Sigmoid colon (tissue), 7 donors: ENCODE results near the gene IGLON5. TPM values are rescaled to one million over a fixed set of nuclear protein-coding genes. Genes with fewer than 3 reads are reported as not detected.

ENCODE experiments used
- DNase-seq: peaks from one replicate; pipeline ENCODE4 v3.0.0-alpha.2; 2019
- H3K27ac ChIP-seq, 4 donors: fragments of 200-600 bp; sonication (generic); one replicate each; pipeline ENCODE4 v1.5.1; 2016 to 2019; ENCODE audit warnings: mild to moderate bottlenecking in 1 of 4
- H3K27me3 ChIP-seq, 3 donors: fragments of 200-600 bp; sonication (generic); one replicate each; pipeline ENCODE4 v1.5.1; 2019; ENCODE audit warnings: mild to moderate bottlenecking in 1 of 3
- H3K36me3 ChIP-seq, 4 donors: fragments of 200-600 bp; sonication (generic); one replicate each; pipeline ENCODE4 v1.5.1; 2016 to 2019
- H3K4me1 ChIP-seq, 4 donors: fragments of 200-600 bp; sonication (generic); one replicate each; pipeline ENCODE4 v1.5.1; 2017 to 2019
- H3K4me3 ChIP-seq, 4 donors: fragments of 200-600 bp; sonication (generic); one replicate each; pipeline ENCODE4 v1.5.1; 2017 to 2019; ENCODE audit warnings: mild to moderate bottlenecking in 2 of 4, moderate library complexity in 1 of 4
- H3K9me3 ChIP-seq, 4 donors: fragments of 200-600 bp in 3 of 4; sonication (generic) in 3 of 4; one replicate each; pipeline versions ENCODE4 v1.5.1 to v1.6.1; 2013 to 2019
- EP300 ChIP-seq, 4 donors: sonication (generic); formaldehyde crosslinking; IDR thresholded peaks; one replicate each; pipeline ENCODE4 v1.6.1; 2017; ENCODE audit warnings: antibody characterized with exemption in 4 of 4
- POLR2A ChIP-seq, 2 donors: fragments of 450-650 bp; IDR thresholded peaks; one replicate each; pipeline ENCODE4 v1.6.1; 2016; ENCODE audit warnings: antibody characterized with exemption in 2 of 2, mild to moderate bottlenecking in 2 of 2, moderate library complexity in 2 of 2
- POLR2AphosphoS5 ChIP-seq, 4 donors: sonication (generic); formaldehyde crosslinking; IDR thresholded peaks; one replicate each; pipeline ENCODE4 v1.6.1; 2017; ENCODE audit warnings: antibody characterized with exemption in 4 of 4
- WGBS, 2 donors: extraction: QIAGEN DNeasy Blood & Tissue Kit; methylation state at CpG; one replicate each; pipeline ENCODE4 v1.1.7; 2013; 5-methylcytosine and 5-hydroxymethylcytosine counted together
- intact Hi-C: fragments of 100-400 bp; cut with DNase I; formaldehyde crosslinking; loops from one replicate; pipeline ENCODE4 v1.15.1; 2023
- polyA plus RNA-seq, 3 donors: library from polyadenylated mRNA; stranded (reverse); fragments of 200-250 nt; gene quantifications; one replicate each; pipeline ENCODE4 v1.2.3, GENCODE V29; 2013
- total RNA-seq, 4 donors: library from RNA; depleted of rRNA; stranded (reverse); fragments of >200 nt; gene quantifications; one replicate each; pipeline ENCODE4 v1.1.0, GENCODE V29; 2016
- TF ChIP-seq, protein P1 (sequence below), 4 experiments: fragments of 450-650 bp in 3 of 4; fragments of 200-600 bp in 1 of 4; IDR thresholded peaks; one replicate each; pipeline ENCODE4 v1.5.1; 2016 to 2019; ENCODE audit warnings: antibody characterized with exemption in 4 of 4, mild to moderate bottlenecking in 3 of 4, moderate library complexity in 2 of 4
- donor health status: healthy with polysubstance abuse.
- donor health status: Bipolar disorder and iron deficiency.
- donor health status: healthy.

IGLON5 gene
- total and polyA plus RNA-seq, 7 donors, result 0.26 to 1.4 TPM; not detected in 5

DNA sequence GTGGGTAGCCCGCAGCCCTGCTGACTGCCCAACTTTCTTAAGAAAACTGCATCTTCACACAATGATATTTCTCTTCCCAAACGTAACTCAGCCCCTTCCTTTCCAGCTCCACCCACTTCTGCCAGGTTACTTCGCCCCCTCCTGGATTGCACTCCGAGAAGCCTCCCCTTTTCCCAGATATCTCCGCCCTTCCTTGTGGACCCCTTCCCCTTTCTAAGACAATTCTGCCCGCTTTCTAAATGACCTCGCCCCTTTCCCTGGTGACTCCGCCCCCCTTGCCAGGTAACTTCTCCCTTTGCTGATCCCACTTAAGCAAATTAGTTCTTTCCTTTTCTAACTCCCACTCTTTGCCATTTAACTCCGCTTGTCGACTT is 27.9 kb downstream of the IGLON5 start:
- peak overlapping the region; percentile 43 to 64 (median 56) for H3K4me3 ChIP-seq
- intact Hi-C loops, result loop anchor here (5.0 kb wide), 2 partner anchors 233 to 548 kb away; partner anchors contain the start of genes ZNF175 and ZNF577
- no peak for DNase-seq
- TF ChIP-seq POLR2AphosphoS5 (IDR thresholded peaks at IDR 0.05), result no peak
- no peak for TF ChIP-seq EP300 (IDR thresholded peaks at IDR 0.05)
- TF ChIP-seq, protein P1, sequence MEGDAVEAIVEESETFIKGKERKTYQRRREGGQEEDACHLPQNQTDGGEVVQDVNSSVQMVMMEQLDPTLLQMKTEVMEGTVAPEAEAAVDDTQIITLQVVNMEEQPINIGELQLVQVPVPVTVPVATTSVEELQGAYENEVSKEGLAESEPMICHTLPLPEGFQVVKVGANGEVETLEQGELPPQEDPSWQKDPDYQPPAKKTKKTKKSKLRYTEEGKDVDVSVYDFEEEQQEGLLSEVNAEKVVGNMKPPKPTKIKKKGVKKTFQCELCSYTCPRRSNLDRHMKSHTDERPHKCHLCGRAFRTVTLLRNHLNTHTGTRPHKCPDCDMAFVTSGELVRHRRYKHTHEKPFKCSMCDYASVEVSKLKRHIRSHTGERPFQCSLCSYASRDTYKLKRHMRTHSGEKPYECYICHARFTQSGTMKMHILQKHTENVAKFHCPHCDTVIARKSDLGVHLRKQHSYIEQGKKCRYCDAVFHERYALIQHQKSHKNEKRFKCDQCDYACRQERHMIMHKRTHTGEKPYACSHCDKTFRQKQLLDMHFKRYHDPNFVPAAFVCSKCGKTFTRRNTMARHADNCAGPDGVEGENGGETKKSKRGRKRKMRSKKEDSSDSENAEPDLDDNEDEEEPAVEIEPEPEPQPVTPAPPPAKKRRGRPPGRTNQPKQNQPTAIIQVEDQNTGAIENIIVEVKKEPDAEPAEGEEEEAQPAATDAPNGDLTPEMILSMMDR (IDR thresholded peaks at IDR 0.05), result no peak
- no peak for TF ChIP-seq POLR2A (IDR thresholded peaks at IDR 0.05)
- H3K4me1 ChIP-seq, result peaks cover 0 to 25% (median 18%) of the 10 kb centered on the region in 4 donors
- H3K9me3 ChIP-seq, result no peaks in the 10 kb centered on the region
- no peaks in the 10 kb centered on the region for H3K27me3 ChIP-seq
- WGBS, 2 donors, result 1 to 2% methylated on average over 10 of the region's 10 CpGs
- H3K27ac ChIP-seq, result peak overlapping the region; percentile 69 to 92 (median 74)
- no peaks in the 10 kb centered on the region for H3K36me3 ChIP-seq

DNA sequence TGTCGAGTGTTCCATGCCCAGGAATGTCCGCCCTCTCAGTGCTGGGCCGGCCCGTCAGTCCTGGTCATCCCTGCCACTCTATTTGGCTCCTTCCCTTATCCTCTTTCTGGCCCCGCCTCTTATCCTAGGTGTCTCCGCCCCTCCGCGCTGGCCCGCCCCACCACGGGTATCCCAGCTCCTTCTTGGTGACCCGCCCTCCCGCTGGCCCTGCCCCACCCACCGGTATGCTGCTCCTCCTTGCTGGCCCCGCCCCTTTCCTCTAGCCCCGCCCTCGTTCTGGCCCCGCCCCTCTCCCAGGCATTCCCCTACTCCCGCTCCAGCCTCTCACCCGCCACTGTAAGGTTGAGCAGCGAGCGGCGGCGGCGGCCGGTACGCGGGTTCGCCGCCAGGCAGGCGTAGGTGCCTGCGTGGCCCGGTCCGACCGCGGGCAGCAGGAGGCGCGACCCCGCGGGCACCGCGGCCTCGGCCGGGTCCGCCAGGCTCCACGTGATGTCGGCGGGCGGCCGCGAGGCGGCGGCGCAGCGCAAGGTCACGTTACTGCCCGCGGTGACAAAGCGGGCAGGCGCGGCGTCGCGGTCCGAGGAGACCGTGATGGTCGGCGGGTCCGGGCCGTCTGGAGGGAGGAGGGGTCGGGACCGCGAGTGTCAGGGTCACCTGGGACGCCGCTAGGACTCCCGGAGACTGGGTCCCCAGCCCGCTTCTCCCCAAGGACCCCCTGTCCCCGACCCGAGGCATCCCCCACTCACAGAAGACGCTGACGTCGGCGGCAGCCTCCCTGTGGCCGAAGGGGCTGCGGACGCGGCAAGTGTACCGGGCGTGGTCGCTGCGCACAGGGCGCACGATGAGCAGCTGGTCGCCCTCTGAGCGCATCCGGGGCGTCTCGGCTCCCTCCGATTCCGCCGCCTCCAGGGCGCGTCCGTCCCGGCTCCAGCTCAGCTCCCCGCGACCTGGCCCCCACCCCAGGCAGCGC is 28.5 kb downstream of the IGLON5 start:
- peak; percentile 100 for DNase-seq
- Histone ChIP-seq H3K4me3 (peak overlapping the region; percentile 44 to 64 (median 56)), H3K9me3 (no peaks in the 10 kb centered on the region), H3K27ac (peak overlapping the region; percentile 69 to 92 (median 74)), H3K36me3 (peaks cover 0 to 5% (median 2%) of the 10 kb centered on the region in 4 donors), H3K4me1 (peaks cover 0 to 25% (median 18%) of the 10 kb centered on the region in 4 donors), H3K27me3 (no peaks in the 10 kb centered on the region)
- intact Hi-C loops, result loop anchor here (1.0 to 5.0 kb wide), 3 partner anchors 26 to 547 kb away; partner anchors contain the start of genes ETFB, ZNF175 and ZNF577
- TF ChIP-seq POLR2AphosphoS5 (IDR thresholded peaks at IDR 0.05), result peak; percentile 75 to 86 (median 80)
- TF ChIP-seq POLR2A (IDR thresholded peaks at IDR 0.05), result no peak
- TF ChIP-seq, protein P1 (IDR thresholded peaks at IDR 0.05), result peak in 2 of 4 experiments; percentile 15 to 31
- TF ChIP-seq EP300 (IDR thresholded peaks at IDR 0.05), result no peak
- 1 to 3% methylated on average over 107 of the region's 107 CpGs for WGBS, 2 donors

DNA sequence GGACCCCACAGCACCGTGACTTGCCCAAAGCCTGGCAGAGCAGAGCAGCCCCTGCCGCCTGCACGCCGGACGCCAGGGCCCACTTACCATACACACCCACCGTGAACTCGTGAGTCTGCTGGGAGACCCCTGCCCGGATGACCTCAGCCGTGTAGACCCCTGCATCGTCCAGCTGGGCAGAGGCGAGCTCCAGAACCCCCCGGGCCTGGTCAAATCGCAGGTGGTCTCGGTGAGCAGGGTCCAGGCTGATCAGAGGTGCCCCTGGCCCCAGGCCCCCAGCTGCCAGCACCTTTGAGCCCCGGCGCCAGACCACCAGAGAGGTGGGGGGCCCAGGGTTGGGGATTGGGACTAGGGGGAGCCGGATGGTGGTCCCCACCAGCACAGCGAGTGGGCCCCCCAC is 29.6 kb downstream of the IGLON5 start:
- intact Hi-C loops, result no loop called here

DNA sequence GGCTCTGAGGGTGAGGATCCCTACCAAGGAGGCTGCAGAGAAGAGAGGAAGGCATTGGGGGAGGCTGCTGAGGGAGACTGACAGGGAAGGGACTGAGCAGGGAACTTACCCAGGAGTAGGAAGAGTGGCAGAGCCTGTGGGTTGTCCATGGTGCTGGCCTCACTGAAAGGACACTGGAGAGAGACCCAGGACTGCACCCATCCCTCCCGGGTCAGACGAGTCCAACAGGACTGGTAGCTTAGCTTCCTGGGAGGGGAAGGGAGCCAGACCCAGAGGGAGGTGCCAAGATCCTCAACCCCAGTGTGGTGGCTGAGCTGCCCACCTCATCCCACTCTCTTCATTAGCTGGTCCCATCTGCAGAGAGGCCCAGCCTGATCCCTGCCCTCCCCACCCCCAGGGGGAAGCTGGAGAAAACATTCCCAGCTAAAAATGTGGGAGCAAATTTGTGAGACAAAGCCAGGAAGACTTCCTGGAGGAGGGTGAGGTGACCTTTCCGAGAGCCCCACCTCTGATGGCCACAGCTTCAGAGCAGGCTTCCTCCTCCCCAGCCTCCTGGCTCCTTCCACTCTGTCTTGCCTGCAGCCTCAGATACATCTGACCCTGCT is 30.6 kb downstream of the IGLON5 start, which contains the start of gene VSIG10L:
Gene VSIG10L (minus strand): TSS at position 164 of the 605 bp plus-strand sequence. CDS start 15 bp downstream, at position 149.
- no peak for DNase-seq
- no peak within 1 kb of the TSS for H3K4me3 ChIP-seq
- no peak for TF ChIP-seq POLR2AphosphoS5 (IDR thresholded peaks at IDR 0.05)
- TF ChIP-seq, protein P1 (IDR thresholded peaks at IDR 0.05), result no peak
- no peak for TF ChIP-seq POLR2A (IDR thresholded peaks at IDR 0.05)
- no peak for TF ChIP-seq EP300 (IDR thresholded peaks at IDR 0.05)
- H3K4me1 ChIP-seq, result peaks cover 0 to 25% (median 18%) of the 10 kb centered on the region in 4 donors
- no peaks in the 10 kb centered on the region for H3K9me3 ChIP-seq
- H3K27ac ChIP-seq, result peak within 1 kb of the TSS in 2 of 4 donors; percentile 78 to 92
- peaks cover 0 to 21% (median 8%) of the 10 kb centered on the region in 4 donors for H3K36me3 ChIP-seq
- WGBS, 2 donors, result 30 to 51% methylated on average over 3 of the region's 3 CpGs
- intact Hi-C loops, result no loop called here
- no peaks in the 10 kb centered on the region for H3K27me3 ChIP-seq

More for the DNA sequence above, 29.6 kb downstream of the IGLON5 start:
- TF ChIP-seq EP300 (IDR thresholded peaks at IDR 0.05) (no peak), POLR2A (IDR thresholded peaks at IDR 0.05) (no peak), POLR2AphosphoS5 (IDR thresholded peaks at IDR 0.05) (no peak)
- TF ChIP-seq, protein P1 (IDR thresholded peaks at IDR 0.05), result no peak
- Histone ChIP-seq H3K36me3 (peaks cover 0 to 11% (median 5%) of the 10 kb centered on the region in 4 donors), H3K4me1 (peaks cover 0 to 25% (median 18%) of the 10 kb centered on the region in 4 donors), H3K27ac (peak overlapping the region in 2 of 4 donors; percentile 78 to 92), H3K27me3 (no peaks in the 10 kb centered on the region), H3K4me3 (no peak overlapping the region), H3K9me3 (no peaks in the 10 kb centered on the region)
- DNase-seq, result no peak
- 92 to 94% methylated on average over 18 of the region's 18 CpGs for whole genome bisulfite sequencing, 2 donors
